HK-2 (cell line): ENCODE data around the gene PALLD.

ENCODE experiments used
- DNase-seq: peaks from one replicate; pipeline ENCODE4 v3.0.0-alpha.2; 2018; ENCODE audit not compliant: unreplicated experiment

The PALLD gene

GRCh38 chr4:168765322-168765721 is 268.5 kb downstream of the PALLD start:
- no peak for DNase-seq

DNA sequence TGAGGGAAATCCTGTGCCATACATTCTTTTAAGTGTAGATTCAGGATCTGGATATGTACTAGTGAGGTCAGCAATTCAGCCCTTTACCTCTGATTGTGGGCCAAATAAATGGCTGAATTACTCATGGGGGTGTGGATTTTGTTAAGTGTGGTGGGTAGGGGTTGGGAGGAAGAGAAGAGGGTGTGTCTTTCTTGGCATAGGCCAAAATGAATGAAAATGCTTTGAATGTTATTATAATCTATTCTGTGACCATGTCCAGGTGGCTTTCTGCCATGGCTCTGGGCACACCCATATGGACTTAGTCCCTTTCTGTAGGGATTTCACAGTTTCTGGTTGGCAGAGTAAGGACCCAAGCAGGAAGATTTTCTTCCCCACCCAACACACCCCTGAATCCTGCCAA is 268.9 kb downstream of the PALLD start:
- no peak for DNase-seq

GRCh38 chr4:168766604-168767316 is 269.9 kb downstream of the PALLD start:
- no peak for DNase-seq

- no peak for DNase-seq
These were observed 272.6 kb downstream of the PALLD start for GRCh38 chr4:168769416-168769815.

DNA sequence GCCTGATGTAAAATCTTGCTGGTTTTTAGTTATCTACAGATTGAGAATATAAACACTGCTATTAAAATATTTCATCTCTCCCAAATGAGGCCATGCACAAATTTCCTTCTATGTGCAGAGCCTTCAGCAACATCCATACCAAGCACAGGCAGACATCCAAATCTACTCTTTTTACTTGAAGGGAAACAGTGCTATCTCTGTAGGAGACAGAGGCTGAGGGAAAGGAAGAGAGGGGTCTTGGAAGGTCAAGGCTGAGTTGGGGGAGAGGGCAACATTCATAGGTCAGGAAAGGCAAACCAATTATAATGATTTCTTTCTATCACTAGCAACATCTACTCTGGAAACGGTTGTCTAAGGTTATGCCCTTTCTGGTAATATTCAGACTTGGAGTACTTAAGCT is 273.0 kb downstream of the PALLD start:
- no peak for DNase-seq

GRCh38 chr4:168771251-168771650 is 274.4 kb downstream of the PALLD start:
- no peak for DNase-seq

- DNase-seq = no peak
These were observed 276.7 kb downstream of the PALLD start for GRCh38 chr4:168773388-168774195.

DNA sequence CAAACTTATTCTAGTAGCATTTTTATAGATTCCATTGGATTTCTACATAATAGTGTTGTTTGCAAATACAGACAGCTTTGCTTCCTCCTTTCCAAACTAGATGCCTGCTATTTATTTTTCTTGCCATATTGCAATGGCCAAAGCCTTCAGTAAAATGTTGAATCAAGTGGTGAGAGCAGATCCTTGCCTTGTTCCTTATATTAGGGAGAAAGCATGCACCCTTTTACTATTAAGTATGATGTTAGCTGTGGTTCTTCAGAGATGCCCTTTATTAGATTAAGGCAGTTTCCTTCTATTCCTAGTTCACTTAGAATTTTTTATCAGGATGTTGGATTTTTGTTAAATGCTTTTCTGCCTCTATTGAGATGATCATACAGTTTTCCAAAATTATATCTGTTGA is 279.5 kb downstream of the PALLD start:
- no peak for DNase-seq

- no peak for DNase-seq
These were observed 280.6 kb downstream of the PALLD start for GRCh38 chr4:168777277-168777965.

DNA sequence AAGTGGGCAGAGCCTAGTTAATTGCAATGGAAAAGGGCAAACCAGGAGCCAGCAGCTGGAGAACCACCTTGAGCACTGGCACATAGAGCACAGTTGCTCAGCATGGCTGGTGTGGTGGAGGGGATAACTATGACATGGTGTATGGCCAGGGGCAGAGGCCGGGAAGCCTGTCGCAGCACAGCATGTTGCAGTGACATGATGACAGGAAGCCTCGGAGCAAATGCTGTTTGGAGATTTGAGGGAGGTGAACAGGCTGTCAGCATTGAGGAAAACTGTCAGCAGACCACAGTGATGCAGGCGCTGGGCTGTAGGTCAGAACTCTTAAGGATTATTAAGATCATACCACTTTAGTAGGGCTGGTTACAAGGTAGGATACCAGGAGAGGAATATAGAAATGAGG is 284.5 kb downstream of the PALLD start:
- DNase-seq = no peak

DNA sequence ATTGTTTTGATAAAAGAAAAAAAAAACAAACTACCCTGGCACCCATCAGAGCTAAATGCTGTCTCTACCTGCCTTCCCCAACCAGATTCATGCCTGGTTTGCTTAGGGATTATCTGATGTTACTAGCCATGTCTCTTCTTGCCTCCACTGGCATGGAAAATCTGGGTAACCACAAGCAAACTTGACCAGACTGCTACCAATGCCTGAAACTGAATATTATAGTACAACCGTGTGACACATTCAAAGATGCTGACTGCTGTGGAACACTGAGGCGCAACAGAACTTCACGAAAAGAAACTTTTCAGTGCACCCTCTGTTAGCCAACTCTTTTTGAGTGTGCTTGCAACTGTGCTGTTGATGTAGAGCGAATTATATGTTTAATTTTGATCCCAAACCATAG is 285.1 kb downstream of the PALLD start:
- no peak for DNase-seq

- no peak for DNase-seq
These were observed 285.6 kb downstream of the PALLD start for GRCh38 chr4:168782439-168782838.

DNA sequence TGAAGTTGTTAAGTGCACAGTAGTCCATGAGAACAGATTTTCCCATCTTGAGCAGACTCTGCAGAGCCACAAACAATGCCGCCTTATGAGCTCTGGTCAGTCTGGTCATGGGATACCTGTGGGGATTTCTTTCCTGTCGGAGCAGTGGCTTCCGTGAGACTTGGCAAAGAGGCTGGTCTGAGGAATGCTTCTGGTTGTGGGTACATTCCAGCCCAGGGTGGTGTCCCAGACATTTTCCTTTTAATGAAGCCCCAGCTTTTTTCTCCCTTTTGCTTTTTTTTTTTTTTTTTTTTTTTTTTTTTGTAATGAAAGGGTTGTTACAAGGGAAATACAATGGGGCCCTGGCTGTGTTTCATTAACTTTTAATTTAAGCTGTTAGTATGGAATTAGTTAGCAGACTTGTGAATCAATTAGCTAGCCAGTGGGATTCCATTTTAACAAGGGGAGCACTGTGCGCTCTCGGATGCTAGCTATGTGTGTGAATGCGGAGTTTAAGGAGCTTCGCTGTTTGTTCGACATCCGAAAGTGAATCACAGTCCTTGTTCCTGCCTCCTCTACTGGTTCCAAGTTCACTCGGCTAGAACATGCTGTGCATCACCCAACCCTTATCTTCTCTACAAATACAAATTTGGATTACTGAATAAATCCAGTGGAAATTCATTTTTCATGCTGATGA is 288.1 kb downstream of the PALLD start:
- no peak for DNase-seq

DNA sequence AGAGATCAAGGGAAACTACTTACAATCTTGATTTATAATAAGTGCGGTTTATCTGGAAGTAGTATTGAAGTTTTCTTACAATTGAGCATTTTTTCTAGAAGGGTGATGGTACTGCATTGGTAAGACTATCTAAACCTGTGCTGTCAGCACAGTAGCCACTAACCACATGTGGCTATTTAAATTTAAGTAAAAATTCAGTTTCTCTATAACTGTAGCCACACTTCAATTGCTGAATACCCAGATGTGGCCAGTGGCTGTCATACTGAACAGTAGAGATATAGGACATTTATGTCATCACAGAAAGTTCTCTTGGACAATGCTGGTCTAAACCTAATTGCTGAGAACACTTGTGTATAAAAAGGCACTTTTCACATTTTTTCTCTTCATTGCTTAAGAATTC is 290.5 kb downstream of the PALLD start:
- no peak for DNase-seq

DNA sequence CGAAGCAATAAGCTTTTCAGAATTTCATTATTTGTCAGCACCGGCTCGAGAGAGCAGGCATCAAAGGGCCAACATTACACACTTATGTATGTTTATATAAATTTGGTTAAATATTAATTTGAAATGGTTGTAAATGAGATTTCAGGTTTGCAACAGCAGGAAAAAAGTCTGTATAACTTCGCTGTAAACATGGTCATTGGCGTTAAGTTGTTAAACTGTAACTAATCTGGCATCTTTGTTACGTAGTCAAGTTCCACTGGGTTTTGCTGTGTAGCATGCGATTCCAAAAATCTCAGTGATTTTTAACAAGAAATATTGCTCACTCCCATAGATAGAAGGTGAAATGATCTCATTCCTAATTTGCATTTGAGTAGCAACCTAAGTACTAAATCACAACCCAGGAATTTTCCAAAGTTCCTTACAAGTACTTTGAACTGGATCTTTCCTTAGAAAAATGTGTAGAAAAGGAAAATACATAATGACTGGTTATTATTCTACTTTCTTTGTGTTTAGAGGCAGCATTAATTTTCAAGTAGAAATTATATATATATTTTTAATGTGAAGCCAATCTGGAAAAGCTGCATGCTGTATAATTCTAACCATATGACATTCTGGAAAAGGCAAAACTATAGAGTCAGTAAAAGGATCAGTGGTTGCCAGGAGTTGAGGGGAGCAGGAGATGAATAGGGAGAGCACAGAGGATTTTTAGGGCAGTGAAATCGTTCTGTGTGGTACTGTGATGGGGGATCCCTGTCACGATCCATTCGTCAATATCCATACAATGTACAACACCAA is 291.1 kb downstream of the PALLD start:
- no peak for DNase-seq

GRCh38 chr4:168790898-168791297 is 294.0 kb downstream of the PALLD start:
- DNase-seq = no peak

GRCh38 chr4:168791376-168791775 is 294.5 kb downstream of the PALLD start:
- DNase-seq = no peak

GRCh38 chr4:168793542-168793941 is 296.7 kb downstream of the PALLD start:
- no peak for DNase-seq

DNA sequence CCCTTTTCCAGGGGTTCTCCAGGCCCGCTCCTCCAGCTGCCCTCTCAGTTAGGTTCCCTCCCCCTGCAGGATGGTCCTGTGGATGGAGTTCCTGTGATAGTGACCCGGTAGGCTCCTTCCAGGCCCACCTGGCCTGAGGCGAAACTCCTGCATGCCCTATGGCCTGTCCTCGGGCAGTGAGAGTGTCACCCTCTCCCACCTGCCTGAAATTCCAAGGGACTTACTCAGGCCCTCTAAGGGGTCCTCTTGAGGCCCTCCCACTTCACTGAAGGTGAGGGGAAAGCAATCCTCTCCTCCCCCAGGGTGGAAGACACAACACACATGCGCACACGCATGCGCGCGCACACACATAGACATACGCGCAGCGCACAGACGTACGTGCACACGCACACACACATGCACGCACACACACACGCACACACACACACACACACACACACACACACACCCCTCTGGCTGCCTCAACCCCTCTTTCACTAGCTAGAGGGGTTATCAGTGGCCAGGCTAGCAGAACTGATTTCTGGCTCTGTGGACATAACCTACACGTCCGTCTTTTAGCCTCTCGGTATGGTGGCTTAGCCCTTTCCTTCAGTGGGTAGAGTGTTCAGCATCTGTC is 297.3 kb downstream of the PALLD start:
- DNase-seq = no peak

- DNase-seq = no peak
These were observed 298.0 kb downstream of the PALLD start for GRCh38 chr4:168794881-168795280.

DNA sequence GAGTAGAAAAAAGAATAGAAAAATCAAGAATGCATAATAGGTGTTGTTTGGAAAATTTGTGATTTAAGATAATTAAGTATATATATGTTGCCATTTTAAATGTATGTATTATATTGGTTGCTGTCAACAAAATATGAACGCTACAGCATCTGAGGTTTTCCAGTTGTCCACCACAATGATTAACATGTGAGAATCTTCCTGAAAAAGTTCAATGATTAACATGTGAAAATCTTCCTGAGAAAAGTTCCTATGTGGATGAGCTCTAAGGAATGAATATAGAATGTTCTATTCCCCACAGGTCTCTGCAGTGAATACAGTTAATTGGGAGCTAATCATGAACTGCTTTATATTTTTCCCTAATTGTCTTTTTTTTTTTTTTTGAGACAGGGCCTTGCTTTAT is 298.5 kb downstream of the PALLD start:
- no peak for DNase-seq
